Stimulated activated CD8-positive, alpha-beta memory T cell treated with anti-CD3 and anti-CD28 coated beads, Interleukin-15, amount 100 ng/mL, for 24 hours (primary cell): ENCODE results near the gene PTGIR.
A peak's percentile ranks its signal among the peaks of the same experiment; 100 is the strongest.

ENCODE experiments used
- DNase-seq: peaks from one replicate; pipeline ENCODE4 v3.0.0-alpha.2; 2020; ENCODE audit warnings: low read depth

PTGIR gene

DNA sequence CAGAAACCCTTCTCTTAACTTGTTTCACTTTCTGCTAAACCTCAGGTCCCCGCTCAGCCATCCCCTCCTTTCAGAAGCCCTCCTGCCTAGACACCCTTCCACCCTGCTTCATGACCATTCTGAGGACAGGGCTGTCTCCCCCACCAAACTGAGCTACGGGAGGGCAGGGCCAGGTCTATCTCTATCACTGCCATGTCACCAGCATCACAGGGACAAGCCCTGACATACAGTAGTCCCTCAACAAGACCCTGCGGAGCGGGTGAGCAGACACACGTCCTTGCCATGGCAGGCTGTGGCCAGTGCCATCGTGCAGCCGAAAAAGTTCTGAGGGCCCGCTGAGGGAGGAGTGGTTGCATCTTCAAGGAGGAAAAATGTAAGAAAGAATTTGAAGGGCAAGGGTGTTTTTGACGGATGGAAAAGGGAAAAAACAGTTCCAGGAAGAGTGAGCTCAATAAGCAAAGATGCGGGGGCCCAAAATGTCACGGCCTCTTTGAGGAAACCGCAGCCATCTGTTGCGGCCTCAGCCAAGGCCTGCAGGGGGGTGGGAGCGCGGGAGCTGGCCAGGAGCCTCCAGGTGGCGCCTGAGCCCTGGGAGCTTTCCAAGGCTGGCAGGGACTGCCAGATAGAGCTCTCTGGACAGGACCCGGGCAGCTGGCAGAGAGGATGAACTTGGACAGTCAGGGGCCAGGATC lies 8.1 kb downstream of the PTGIR start:
- DNase-seq: no peak

DNA sequence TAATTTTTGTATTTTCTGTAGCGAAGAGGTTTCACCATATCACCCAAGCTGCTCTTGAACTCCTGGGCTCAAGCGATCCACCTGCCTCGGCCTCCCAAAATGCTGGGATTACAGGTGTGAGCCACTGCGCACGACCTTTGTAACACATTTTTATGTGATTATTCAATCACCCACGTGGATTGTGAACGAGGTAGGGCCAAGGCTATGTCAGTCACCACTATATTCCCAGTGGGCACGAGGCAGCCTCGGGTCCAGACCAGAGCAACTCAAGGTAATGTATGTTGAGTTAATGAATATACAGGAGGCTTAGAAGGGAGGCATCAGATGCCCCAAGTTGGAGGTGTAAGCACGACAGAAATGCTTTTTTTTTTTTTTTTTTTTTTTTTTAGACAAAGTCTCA lies 8.9 kb downstream of the PTGIR start:
- DNase-seq: no peak

DNA sequence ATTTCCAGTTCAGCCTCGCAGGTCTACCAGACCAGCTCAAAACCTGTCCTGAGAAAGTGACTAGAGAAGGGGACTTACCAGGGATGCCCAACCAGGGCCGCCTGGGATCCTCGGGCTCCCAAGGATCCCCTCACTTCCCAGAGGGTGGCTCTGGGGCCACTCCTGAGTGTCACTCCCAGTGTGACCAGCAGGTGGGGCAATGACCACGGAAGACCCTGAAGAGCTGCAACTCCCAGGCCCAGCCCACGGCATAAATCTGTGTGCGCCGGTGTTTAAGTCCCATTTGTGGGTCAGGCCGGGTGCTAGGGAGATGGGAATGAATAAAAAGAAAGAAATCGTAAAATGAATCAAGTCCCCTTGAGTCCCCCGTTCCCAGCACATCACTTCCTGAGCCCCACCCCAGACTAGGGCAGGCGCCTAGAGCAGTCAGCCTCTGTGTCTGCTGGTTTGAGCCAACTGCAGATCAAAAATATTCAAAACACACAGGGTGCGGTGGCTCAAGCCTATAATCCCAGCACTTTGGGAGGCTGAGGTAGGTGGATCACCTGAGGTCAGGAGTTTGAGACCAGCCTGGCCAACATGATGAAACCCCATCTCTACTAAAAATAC lies 10.7 kb downstream of the PTGIR start:
- DNase-seq: peak; percentile 66

DNA sequence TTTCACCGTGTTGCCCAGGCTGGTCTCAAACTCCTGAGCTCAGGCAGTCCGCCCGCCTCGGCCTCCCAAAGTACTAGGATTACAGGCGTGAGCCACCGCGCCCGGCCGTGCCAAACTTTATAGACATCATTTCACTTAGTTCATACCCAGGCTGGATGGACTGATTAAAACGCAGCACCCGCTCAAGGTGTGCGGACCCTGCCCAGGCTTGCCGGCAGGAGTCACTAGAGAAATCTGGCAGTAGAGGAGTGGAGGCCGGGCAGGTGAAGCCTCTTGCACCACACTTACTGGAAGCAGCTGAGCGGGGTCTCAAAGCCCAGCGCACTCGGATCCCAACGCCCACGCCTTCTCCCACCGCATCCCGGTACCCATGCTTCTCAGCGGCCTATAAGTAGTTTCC lies 11.4 kb downstream of the PTGIR start:
- no peak for DNase-seq

DNA sequence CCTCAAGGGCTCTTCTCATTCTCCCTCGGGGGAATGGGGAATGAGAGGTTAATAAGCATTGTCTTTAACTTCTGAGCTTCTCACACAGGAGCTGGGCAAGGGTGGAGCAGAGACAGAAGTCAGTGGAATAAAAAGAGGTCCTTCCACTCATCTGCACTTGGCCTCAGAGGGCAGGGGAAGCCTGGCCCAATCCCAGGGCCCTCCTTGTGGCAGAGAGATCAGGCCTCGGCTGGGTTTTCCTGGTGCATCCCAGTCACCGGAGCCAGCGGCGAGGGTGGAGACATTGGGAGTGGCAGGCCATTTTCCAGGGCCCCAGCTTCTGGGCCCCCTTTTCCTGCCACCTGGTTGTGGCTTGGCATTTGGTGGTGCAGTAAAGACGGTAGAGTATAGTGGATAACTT lies 13.1 kb downstream of the PTGIR start:
- DNase-seq: no peak

DNA sequence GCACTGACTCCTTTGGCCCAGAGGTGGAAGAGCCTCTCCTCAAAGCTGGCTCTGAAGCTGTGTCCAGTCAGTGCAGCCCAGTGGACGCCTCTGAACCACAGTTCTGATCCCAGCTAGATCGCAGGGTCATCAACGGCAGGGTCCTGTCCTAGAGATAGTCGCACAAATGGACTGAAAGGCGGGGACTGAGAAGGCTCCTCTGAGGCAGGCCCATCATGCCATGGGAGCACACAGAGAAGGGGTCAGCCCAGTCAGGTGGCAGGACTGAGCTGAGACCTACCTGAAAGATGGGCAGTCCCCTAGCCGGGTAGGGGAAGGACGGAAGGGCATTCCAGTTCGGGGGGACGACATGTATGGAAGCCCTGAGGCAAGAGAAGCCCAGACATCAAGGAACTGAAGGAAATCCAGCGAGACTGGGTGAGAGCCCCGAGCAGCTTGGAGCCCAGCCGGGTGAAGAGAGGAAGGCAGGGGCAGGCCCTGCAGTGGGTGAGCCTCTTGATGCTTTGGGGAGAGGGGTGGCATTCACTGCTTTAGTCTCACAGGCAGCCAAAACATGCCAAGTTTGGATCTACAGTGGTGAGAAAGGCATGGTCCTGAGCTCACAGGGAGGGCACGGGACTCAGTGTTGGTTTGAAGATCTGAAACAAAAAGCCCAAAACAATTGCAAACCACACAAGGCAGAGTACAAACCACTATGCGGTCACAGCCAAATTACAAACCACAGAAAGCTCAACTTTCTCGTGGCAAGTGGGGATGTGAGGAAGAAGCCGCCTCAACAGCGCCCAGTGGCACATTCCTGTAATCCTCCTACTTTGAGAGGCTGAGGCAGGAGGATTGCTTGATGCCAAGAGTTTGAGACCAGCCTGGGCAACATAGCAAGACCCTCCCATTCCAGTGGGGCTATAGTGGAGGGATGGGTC lies 13.8 kb downstream of the PTGIR start:
- no peak for DNase-seq

DNA sequence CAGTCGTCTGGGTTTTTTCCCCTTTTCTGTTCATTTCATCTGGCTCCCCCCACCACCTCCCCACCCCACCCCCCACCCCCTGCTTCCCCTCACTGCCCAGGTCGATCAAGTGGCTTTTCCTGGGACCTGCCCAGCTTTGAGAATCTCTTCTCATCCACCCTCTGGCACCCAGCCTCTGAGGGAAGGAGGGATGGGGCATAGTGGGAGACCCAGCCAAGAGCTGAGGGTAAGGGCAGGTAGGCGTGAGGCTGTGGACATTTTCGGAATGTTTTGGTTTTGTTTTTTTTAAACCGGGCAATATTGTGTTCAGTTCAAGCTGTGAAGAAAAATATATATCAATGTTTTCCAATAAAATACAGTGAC lies 14.5 kb downstream of the PTGIR start:
- DNase-seq: no peak

DNA sequence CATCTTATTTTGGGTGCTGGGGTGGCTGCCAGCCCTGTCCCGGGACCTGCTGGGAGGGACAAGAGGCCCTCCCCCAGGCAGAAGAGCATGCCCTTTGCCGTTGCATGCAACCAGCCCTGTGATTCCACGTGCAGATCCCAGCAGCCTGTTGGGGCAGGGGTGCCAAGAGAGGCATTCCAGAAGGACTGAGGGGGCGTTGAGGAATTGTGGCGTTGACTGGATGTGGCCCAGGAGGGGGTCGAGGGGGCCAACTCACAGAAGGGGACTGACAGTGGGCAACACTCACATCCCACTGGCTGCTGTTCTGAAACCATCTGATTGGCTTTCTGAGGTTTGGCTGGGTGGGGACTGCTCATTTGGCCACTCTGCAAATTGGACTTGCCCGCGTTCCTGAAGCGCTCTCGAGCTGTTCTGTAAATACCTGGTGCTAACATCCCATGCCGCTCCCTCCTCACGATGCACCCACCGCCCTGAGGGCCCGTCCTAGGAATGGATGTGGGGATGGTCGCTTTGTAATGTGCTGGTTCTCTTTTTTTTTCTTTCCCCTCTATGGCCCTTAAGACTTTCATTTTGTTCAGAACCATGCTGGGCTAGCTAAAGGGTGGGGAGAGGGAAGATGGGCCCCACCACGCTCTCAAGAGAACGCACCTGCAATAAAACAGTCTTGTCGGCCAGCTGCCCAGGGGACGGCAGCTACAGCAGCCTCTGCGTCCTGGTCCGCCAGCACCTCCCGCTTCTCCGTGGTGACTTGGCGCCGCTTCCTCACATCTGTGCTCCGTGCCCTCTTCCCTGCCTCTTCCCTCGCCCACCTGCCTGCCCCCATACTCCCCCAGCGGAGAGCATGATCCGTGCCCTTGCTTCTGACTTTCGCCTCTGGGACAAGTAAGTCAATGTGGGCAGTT lies 15.1 kb downstream of the PTGIR start:
- no peak for DNase-seq

DNA sequence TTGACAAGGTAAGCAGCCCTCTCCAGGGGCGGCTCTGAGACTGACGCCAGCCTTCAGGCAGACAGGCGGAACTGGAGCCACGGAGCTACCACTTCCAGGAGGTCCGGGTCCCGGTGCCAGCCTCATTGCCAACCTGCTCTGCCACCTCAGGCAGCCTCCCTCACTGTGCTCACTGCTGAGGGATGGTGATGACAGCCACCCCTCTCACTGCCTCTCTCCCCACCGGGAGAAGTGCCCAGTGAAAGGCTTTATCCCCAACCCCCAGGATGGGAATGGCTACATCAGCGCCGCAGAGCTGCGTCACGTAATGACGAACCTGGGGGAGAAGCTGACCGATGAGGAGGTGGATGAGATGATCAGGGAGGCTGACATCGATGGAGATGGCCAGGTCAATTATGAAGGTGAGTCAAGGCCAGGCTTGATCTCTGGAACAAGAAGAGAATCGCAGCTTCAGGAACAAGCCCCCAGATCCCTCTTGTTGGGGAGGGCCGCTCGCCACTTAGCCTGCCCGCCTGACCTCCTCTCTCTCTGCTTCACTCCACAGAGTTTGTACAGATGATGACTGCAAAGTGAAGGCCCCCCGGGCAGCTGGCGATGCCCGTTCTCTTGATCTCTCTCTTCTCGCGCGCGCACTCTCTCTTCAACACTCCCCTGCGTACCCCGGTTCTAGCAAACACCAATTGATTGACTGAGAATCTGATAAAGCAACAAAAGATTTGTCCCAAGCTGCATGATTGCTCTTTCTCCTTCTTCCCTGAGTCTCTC lies 16.1 kb downstream of the PTGIR start:
- no peak for DNase-seq

DNA sequence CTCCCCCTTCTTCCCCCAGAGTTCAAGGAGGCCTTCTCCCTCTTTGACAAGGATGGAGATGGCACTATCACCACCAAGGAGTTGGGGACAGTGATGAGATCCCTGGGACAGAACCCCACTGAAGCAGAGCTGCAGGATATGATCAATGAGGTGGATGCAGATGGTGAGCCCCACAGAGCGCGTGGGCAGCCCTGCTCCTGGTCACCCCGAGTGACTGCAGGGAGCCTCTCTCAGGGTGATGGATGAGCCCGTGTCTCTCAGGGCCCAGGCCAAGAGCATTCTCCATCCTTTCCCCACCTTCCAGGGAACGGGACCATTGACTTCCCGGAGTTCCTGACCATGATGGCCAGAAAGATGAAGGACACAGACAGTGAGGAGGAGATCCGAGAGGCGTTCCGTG lies 16.7 kb downstream of the PTGIR start:
- no peak for DNase-seq

DNA sequence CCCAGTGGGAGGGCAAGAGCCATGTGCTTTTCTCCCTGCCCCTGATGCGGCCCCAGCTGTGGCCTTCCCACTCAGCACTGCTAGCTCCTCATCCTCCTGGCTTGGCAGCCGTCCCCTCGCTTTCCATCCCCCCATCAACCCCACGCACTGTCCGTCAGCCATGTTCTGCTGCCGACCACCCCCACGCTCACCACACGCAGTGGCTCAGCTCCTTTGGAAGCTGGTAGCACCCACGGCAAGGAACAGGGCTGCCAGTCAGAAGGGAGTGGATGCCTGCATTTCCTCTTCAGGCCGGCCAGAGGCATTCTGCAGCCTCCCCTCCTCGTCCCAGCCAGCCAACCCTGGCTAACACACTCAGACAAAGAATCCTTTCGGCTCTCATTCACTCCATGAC lies 17.4 kb downstream of the PTGIR start:
- no peak for DNase-seq

DNA sequence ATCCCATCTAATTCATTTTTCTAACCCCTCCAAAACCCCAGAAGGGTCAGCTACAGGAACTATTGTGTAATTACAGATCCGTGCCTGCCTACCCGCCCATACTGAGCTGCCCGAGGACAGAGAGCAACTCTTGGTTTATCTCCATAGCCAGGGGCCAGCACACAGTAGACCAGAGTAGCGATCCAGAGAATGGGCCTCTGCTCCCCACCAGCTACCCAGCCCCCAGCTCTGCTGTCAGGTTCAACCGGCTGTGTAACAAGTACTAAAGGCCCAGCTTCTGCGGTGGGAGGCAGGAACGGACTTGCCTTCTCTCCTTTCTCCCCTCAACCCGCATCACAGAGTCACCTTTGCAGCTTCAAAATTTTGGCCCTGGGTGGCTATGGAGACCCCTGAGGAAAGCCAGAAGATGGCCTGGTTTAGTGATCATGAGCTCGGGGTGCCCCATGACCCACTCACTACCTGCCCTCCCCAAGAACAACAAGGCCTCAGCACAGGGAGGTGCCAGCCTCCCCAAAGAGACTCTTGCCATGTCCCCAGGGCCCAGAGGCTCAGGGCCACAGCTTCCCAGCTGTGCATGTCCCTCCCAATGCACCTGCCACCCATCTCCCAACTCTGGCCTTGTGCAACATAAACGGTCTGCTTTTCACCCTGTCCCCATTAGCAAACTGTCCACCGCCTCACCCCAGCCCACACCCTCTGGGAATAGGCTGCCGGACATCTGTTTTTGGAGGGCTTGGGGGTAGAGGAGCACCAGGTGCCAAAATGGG lies 18.0 kb downstream of the PTGIR start:
- no peak for DNase-seq

DNA sequence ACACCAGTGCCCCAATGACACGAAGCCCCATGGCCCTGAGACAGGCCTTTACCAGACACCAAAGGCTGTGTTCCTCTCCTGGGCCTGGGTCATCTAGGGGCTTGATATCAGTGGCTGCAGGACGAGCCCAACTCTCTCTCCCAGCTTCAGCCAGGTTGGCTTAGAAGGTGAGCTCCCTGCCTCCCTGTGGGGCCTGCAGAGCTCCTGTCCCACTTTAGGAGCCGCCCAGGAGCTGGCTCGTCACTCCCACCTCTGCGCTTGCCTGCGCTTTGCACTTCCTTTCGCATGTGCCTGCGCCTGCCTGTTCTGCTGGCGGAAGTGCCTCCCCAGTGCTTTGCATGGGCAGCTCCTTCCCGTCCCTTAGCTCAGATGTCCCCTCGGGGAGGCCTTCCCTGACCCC lies 18.9 kb downstream of the PTGIR start:
- no peak for DNase-seq

DNA sequence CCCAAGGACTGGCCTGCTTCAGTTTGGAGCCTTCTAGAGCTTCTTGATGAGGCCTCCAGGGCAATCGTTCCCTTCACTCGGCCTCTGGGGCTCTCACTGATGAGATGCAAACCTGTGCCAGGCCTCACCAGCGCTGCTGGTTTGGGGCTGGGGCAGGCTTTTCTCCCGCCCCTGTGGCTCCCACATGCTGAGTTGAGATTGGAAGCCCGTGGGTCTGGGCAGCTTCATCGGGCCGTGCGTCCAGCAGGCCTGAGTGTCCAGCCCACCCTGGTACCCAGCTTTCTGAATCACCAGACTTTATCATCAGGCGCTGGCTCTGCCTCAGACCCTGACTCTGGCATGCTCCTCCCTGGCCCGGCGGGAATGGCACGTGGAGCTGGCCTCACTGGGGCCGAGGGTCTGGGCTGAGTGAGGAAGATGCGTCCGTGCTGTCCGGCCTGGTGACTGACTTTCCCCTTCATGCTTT lies 19.5 kb downstream of the PTGIR start:
- no peak for DNase-seq

DNA sequence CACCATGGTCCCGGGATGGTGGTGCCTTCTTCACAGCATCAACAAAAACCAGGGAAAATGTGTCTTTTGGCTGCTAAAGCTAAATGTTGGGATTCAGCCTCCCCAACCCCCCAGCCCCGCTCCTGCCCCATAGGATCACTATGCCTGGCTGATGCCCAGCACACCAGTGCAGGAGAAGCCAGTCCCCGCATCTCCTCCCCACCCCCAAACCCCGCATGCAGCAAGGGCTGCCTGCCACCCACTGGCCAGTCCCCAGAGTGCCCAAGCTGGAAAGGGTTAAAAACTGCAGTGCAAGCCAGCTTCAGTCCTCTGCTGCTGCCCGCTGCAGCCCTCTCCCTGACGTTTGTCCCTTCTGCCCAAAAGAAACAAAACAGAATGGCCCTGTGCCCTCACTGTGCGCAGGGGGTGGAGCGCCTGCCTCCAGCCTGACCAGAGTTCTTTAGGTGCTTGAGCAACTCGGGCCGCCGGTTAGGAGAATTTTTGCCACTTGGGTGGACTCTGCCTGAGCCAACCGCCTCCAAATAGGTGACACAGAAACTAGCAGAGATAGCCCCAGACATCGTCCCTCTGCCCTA lies 20.0 kb downstream of the PTGIR start:
- no peak for DNase-seq

DNA sequence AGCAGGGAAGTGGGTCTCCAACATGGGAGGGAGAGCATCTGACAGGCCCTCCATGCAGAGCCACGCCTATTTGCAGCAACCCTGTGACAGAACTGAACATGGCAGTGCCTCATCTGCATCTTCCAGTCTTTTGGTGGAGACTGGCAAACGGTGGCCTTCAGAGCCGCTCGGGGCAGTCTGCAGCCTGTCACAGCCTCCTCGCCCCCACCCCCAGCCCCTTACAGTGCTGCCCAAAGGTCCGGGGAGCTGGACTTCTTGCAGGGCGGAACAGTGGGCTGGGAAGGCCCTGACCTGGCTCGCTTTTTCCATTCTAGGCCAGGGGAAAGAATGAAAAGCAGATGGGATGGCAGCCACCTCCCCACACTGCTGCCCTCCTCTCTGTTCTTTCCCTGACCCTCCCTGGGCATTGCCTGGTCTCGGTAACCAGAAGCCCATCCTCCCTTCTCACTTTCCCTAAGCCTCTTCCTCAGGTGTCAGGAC lies 21.1 kb downstream of the PTGIR start:
- DNase-seq: no peak

DNA sequence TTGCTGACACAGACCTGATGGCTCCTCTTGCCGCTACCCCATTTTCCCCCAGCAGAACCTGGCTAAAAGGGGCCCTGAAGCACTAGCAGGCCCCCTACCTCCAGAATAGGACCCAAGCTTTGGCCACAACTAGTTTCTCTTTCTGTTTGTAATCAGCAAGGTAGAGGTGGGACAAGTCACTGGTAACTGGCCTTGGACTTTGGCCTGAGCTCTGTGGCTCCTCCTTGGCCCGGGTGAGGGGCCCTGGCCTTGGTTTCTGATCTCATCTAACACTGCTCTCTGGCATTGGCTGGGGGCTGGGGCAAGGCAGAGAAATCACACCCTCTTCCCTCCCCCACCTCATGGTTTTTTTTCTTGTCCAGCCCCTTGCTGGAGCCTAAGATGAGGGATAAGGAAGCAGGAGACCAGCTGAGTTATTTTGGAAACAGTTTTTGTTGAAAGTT lies 21.7 kb downstream of the PTGIR start:
- DNase-seq: no peak

DNA sequence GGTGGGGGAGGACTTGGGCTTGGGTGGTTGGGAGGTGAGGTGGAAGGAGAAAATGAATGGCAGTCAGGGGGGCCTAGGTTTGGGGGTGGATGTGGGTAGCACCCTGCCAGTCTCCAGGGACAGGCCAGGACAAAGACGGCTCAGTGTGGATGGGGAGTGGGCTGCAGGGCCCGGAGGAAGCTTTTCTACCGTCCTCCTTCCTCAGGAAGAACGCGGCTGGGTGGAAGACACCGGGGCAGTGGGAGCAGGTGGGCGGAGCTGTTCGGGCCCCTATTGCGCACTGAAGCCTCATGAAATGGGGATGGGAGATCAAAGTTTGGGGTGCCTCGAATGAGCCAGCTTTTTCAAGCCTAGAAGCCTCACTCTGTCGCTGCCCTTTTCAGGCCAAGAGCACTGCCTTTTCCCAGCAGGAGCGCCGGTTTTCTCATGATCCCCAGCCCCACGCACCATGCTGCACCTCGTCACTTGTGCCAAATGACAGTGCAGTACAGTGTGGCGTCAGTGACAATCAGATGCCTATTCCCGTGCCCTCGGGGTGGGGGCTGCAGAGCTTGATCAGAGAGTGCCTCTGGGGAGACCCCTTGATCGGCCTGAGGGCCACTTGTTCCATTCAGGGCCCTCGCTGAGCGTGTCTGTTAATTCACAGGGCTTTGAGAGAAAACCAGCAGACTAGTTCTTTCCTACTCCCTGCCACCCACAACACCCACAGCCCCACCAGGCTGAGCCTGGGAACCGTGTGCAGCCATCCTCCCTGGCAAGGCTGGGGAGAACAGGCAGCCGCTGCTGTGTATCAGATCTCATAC lies 22.3 kb downstream of the PTGIR start:
- no peak for DNase-seq
